ENCODE measurements around the gene NCOA3. TPM values are rescaled to one million over a fixed set of nuclear protein-coding genes. Genes with fewer than 3 reads are reported as not detected.

NCOA3 gene
- total RNA-seq, 1 donor from 2014 or later = 25.5 TPM

GRCh38 chr20:47480705-47481104 is 21.0 kb upstream of the NCOA3 start:
- DNase-seq (ENCODE audit: low read depth) (no peak), FAIRE-seq (no peak)
- H3K36me3 ChIP-seq (ENCODE audit: control insufficient read depth, insufficient read depth, low read length) = no peaks in the 10 kb centered on the region
- H3K27me3 ChIP-seq (ENCODE audit: control insufficient read depth, insufficient read depth, low read length) = no peaks in the 10 kb centered on the region
- H3K4me3 ChIP-seq (ENCODE audit: low read depth, low read length) = no peak overlapping the region
- TF ChIP-seq, protein P1, sequence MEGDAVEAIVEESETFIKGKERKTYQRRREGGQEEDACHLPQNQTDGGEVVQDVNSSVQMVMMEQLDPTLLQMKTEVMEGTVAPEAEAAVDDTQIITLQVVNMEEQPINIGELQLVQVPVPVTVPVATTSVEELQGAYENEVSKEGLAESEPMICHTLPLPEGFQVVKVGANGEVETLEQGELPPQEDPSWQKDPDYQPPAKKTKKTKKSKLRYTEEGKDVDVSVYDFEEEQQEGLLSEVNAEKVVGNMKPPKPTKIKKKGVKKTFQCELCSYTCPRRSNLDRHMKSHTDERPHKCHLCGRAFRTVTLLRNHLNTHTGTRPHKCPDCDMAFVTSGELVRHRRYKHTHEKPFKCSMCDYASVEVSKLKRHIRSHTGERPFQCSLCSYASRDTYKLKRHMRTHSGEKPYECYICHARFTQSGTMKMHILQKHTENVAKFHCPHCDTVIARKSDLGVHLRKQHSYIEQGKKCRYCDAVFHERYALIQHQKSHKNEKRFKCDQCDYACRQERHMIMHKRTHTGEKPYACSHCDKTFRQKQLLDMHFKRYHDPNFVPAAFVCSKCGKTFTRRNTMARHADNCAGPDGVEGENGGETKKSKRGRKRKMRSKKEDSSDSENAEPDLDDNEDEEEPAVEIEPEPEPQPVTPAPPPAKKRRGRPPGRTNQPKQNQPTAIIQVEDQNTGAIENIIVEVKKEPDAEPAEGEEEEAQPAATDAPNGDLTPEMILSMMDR (IDR thresholded peaks at IDR 0.05; ENCODE audit: insufficient read depth, low read length, severe bottlenecking) = no peak

- Histone ChIP-seq H3K36me3 (ENCODE audit: control insufficient read depth, insufficient read depth, low read length) (no peaks in the 10 kb centered on the region), H3K27me3 (ENCODE audit: control insufficient read depth, insufficient read depth, low read length) (no peaks in the 10 kb centered on the region), H3K4me3 (ENCODE audit: low read depth, low read length) (no peak overlapping the region)
- no peak for FAIRE-seq
- peak; percentile 77 for DNase-seq (ENCODE audit: low read depth)
- TF ChIP-seq, protein P1 (IDR thresholded peaks at IDR 0.05; ENCODE audit: insufficient read depth, low read length, severe bottlenecking) = no peak
Observed at GRCh38 chr20:47481330-47482216, 20.1 kb upstream of the NCOA3 start.

GRCh38 chr20:47482705-47483104 is 19.0 kb upstream of the NCOA3 start:
- TF ChIP-seq, protein P1 (IDR thresholded peaks at IDR 0.05; ENCODE audit: insufficient read depth, low read length, severe bottlenecking) = no peak

DNA sequence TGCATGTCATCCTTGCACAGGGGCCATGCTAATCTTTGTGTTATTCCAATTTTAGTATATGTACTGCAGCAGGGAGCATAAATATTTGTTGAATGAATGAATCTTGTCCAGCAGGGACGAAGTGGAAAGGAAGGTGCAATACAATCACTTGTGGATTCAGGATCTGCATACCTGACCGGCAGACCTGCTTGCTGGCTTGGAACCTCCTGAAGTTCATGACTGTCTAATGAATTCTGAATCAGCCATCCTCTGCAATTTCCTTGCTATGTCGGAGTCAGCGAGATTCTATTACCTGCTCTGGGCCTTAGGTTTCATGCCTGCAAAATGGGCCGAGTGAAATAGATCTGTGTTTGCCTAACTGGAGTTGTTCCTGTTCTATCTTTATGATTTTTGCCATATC is 17.4 kb upstream of the NCOA3 start:
- H3K36me3 ChIP-seq (ENCODE audit: control insufficient read depth, insufficient read depth, low read length) = no peaks in the 10 kb centered on the region
- DNase-seq (ENCODE audit: low read depth) (no peak), FAIRE-seq (no peak)
- no peaks in the 10 kb centered on the region for H3K27me3 ChIP-seq (ENCODE audit: control insufficient read depth, insufficient read depth, low read length)
- TF ChIP-seq, protein P1 (IDR thresholded peaks at IDR 0.05; ENCODE audit: insufficient read depth, low read length, severe bottlenecking) = no peak
- H3K4me3 ChIP-seq (ENCODE audit: low read depth, low read length) = no peak overlapping the region

More at GRCh38 chr20:47482705-47483104, 19.0 kb upstream of the NCOA3 start:
- H3K4me3 ChIP-seq (ENCODE audit: low read depth, low read length) = no peak overlapping the region
- no peaks in the 10 kb centered on the region for H3K27me3 ChIP-seq (ENCODE audit: control insufficient read depth, insufficient read depth, low read length)
- no peaks in the 10 kb centered on the region for H3K36me3 ChIP-seq (ENCODE audit: control insufficient read depth, insufficient read depth, low read length)
- no peak for DNase-seq (ENCODE audit: low read depth)
- no peak for FAIRE-seq

GRCh38 chr20:47487175-47487917 is 14.3 kb upstream of the NCOA3 start:
- TF ChIP-seq, protein P1 (IDR thresholded peaks at IDR 0.05; ENCODE audit: insufficient read depth, low read length, severe bottlenecking) = no peak
- DNase-seq (ENCODE audit: low read depth) = peak; percentile 47

More at GRCh38 chr20:47487175-47487917, 14.3 kb upstream of the NCOA3 start:
- H3K4me3 ChIP-seq (ENCODE audit: low read depth, low read length) = no peak overlapping the region
- H3K36me3 ChIP-seq (ENCODE audit: control insufficient read depth, insufficient read depth, low read length) = no peaks in the 10 kb centered on the region
- FAIRE-seq = no peak
- no peaks in the 10 kb centered on the region for H3K27me3 ChIP-seq (ENCODE audit: control insufficient read depth, insufficient read depth, low read length)

Data from bronchial epithelial cell (primary cell).